Measurements from ENCODE around the gene BTBD17. TPM values are rescaled to one million over a fixed set of nuclear protein-coding genes. Genes with fewer than 3 reads are reported as not detected.

The BTBD17 gene
- total RNA-seq, 1 donor from 2014 or later, result not detected

DNA sequence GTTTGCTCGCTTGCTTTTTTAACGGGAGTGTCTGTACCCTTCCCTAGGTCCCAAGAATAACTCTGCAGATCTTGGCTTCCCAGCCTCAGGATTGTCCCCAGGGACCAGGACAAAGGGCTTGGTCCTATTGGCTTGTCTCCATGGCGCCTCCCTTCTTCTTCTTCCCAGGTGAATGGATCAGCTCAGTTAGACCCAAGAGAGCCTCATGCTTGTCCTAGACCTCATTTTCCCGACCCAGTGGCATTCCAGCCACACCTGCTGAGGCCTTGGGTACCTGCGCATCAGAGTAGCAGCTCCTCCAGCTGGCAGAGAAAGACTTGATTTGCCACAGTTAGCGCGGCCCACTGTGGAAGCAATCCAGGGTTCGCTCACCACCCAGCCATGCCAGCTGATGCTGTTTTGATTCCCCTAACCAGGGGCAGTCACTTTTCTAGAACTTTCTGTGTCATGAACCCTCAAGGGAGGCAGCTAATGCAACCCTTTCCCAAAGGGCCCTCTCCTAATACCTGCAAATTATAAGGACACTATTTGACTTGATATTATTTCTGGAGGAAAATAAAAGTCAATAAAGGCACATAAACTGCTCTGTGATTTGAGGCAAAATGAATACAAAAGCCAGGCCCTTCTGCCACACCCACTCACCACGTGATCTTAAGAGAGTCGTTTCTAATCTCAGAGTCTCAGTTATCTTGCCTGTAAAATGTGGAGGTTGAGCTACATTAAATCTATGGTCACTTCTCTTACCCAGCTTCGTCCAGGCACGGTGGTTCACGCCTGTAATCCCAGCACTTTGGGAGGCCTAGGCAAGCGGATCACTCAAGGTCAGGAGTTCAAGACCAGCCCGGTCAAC is 19.5 kb upstream of the BTBD17 start:
- peaks cover 2% of the 10 kb centered on the region for H3K4me1 Mint-ChIP-seq
- ATAC-seq (ENCODE audit: low read depth), result no peak
- H3K27me3 Mint-ChIP-seq, result peaks cover 23% of the 10 kb centered on the region
- no peak for TF ChIP-seq CTCF (IDR thresholded peaks at IDR 0.05)
- intact Hi-C loops (cut with micrococcal nuclease), result no loop called here
- ChIA-PET CTCF (interaction anchor here (0.9 to 4.6 kb wide), 8 partner anchors 11 to 356 kb away, joined by 3 to 100 read pairs (median 6); partner anchors contain the start of genes CD300LB, GPR142 and RAB37), POLR2A (interaction anchor here (1.2 kb wide), 1 partner anchor 73 kb away, joined by 3 read pairs; no protein-coding TSS in a partner anchor)
- H3K4me3 Mint-ChIP-seq, result no peak overlapping the region
- no peak for DNase-seq
- H3K36me3 Mint-ChIP-seq (ENCODE audit: low read depth), result no peaks in the 10 kb centered on the region
- H3K27ac Mint-ChIP-seq, result no peak overlapping the region
- no peaks in the 10 kb centered on the region for H3K9me3 Mint-ChIP-seq

DNA sequence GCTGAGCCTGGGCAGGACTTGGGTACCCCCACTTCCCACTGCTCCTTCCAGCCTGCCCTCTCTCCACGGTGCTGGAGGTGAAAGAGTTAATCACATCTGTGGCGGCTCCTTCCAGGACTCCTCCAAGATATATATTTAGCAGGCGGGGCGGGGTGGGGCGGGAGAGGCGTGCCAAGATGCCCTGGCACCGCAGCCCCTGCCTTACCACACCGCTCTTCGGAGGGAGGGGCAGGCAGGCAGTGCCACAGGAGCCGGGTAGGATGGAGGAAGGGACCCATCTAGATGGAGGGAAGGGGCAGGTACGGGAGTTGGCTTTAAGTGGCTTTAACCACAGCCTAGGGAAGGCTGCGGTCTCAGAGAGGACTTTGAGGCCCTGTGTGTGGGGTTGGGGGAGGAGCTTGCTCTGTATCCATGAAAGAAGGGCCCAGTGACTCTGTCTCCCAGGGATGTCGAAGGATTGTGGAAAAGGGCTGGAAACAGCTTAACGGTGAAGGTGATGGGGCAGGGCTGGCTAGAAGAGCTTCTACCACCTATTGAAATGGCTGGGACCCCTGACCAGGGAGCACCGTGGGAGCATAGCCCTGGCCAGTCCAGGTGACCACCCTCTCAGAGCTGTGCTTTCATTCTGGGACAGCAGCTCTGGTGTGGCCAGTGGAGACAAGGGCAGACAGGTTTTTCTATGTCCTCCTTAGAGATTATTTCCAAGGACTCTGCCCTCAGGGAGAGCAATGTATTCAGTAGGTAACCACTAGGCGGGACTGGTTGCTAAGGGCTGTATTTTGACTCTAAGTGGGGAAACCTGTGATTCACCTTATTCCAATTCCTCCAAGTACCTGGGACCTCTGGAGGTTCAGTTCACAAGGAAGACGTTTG is 18.7 kb upstream of the BTBD17 start:
- intact Hi-C loops (cut with micrococcal nuclease), result no loop called here
- ChIA-PET POLR2A (interaction anchor here (0.7 to 1.2 kb wide), 3 partner anchors 37 to 74 kb away, joined by 3 read pairs; no protein-coding TSS in a partner anchor), CTCF (interaction anchor here (0.9 to 4.6 kb wide), 9 partner anchors 10 to 356 kb away, joined by 3 to 100 read pairs (median 5); partner anchors contain the start of genes CD300LB, GPR142 and RAB37)
- no peaks in the 10 kb centered on the region for H3K9me3 Mint-ChIP-seq
- peaks cover 2% of the 10 kb centered on the region for H3K4me1 Mint-ChIP-seq
- no peak overlapping the region for H3K4me3 Mint-ChIP-seq
- DNase-seq (no peak), ATAC-seq (ENCODE audit: low read depth) (no peak)
- TF ChIP-seq CTCF (IDR thresholded peaks at IDR 0.05), result no peak
- peaks cover 25% of the 10 kb centered on the region for H3K27me3 Mint-ChIP-seq
- no peaks in the 10 kb centered on the region for H3K36me3 Mint-ChIP-seq (ENCODE audit: low read depth)
- no peak overlapping the region for H3K27ac Mint-ChIP-seq

DNA sequence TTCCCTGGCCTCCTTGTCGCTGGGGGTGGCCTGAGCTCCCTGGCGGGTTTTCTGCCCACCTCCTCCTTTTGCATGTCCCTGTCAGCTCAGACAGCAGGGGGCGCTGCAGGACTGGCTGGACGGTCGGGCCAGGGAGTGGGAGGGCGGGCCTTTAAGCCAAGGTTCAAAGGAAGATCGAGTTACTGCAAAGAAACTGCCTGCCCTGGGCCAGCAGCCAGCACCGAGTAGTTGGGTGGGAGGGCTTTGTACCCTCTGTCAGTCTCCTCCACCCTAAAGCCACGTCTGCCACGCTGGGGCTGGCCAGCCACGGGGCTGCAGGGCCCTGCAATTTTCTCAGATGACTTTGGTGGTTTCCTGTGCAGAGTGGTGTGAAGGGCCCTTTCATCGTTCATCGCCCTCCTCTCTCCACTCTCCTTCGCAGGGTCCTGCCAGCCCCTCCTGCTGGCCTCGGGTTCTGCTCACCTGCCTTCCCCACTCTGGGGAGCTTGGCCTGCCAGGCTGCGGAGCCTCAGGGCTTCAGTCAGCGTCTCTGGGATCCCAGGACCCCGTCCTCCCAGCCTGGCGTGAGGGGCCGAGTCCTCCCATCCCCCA is 17.9 kb upstream of the BTBD17 start:
- ATAC-seq (ENCODE audit: low read depth), result peak; percentile 90
- H3K4me1 Mint-ChIP-seq, result peaks cover 2% of the 10 kb centered on the region
- POLR2A ChIA-PET, result interaction anchor here (0.7 to 1.5 kb wide), 6 partner anchors 11 to 78 kb away, joined by 3 to 4 read pairs (median 3); no protein-coding TSS in a partner anchor

DNA sequence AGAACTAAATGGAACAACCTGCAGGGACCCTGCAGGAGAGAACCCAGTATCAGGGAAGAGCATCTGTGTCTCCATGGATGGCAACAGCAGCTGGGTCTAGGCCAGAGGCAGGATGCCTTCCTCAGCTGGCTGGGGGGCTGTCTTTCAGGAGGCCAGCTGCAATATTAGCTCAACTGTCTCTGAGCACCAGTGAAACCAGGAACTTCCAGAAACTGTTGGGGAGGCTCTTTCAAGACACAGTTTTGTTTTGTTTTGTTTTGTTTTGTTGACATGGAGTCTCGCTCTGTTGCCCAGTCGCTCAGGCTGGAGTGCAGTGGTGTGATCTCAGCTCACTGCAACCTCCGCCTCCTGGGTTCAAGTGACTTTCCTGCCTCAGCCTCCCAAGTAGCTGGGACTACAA is 13.2 kb upstream of the BTBD17 start:
- TF ChIP-seq CTCF (IDR thresholded peaks at IDR 0.05), result no peak
- peaks cover 17% of the 10 kb centered on the region for H3K27me3 Mint-ChIP-seq
- intact Hi-C loops (cut with micrococcal nuclease), result no loop called here
- ChIA-PET POLR2A (no interaction called here), CTCF (interaction anchor here (0.6 kb wide), 1 partner anchor 70 kb away, joined by 3 read pairs; no protein-coding TSS in a partner anchor)
- no peak overlapping the region for H3K27ac Mint-ChIP-seq
- H3K9me3 Mint-ChIP-seq, result no peaks in the 10 kb centered on the region
- DNase-seq, result no peak
- H3K4me3 Mint-ChIP-seq, result no peak overlapping the region
- peaks cover 2% of the 10 kb centered on the region for H3K4me1 Mint-ChIP-seq
- ATAC-seq (ENCODE audit: low read depth), result no peak
- H3K36me3 Mint-ChIP-seq (ENCODE audit: low read depth), result no peaks in the 10 kb centered on the region

More for the DNA sequence above, 17.9 kb upstream of the BTBD17 start:
- Mint-ChIP-seq H3K27ac (no peak overlapping the region), H3K27me3 (peaks cover 26% of the 10 kb centered on the region), H3K36me3 (ENCODE audit: low read depth) (no peaks in the 10 kb centered on the region), H3K9me3 (no peaks in the 10 kb centered on the region), H3K4me3 (no peak overlapping the region)
- TF ChIP-seq CTCF (IDR thresholded peaks at IDR 0.05), result no peak
- peak; percentile 80 for DNase-seq
- intact Hi-C loops (cut with micrococcal nuclease), result loop anchor here (1.0 kb wide), 4 partner anchors 78 to 267 kb away; no protein-coding TSS in a partner anchor
- CTCF ChIA-PET, result interaction anchor here (0.6 to 4.6 kb wide), 25 partner anchors 9 to 483 kb away, joined by 3 to 100 read pairs (median 4); partner anchors contain the start of genes CD300LB, GPR142 and RAB37
